ENCODE measurements around the gene VAV2. TPM values are rescaled to one million over a fixed set of nuclear protein-coding genes. Genes with fewer than 3 reads are reported as not detected.

The VAV2 gene
- total and polyA plus RNA-seq, 9 of the 15 experiments (the other 6 are each of a cell fraction or from before 2014, with no cell fraction given), result 0.01 to 2.7 (median 1.0) TPM; not detected in 1

GRCh38 chr9:133971121-133971951 lies 20.8 kb downstream of the VAV2 start (continued):
- TF ChIP-seq COPS2 (conservative IDR thresholded peaks at IDR 0.05), result no peak
- TF ChIP-seq OTX1 (CRISPR knock-in tag; IDR thresholded peaks at IDR 0.05), result no peak
- no peak for TF ChIP-seq RBM17 (IDR thresholded peaks at IDR 0.05; ENCODE audit: borderline replicate concordance, low read depth, low read length)

GRCh38 chr9:133970581-133971058 lies 21.5 kb downstream of the VAV2 start:
- Histone ChIP-seq H4K20me1 (replicated peaks; ENCODE audit: control insufficient read depth, insufficient read depth, low read length) (peaks cover 50% of the 10 kb centered on the region), H3K4me1 (replicated peaks in 1 of 2; ENCODE audit: control insufficient read depth in 2 of 2, insufficient read depth in 2 of 2, low read length in 2 of 2) (peaks cover 0 to 8% of the 10 kb centered on the region in 2 experiments; a peak in 2 of 5 replicates), H3K27ac (ENCODE audit: extremely low read depth, low read depth, low read length) (no peak overlapping the region), H3K9ac (ENCODE audit: insufficient read depth in 1 of 2, low read depth in 2 of 2, low read length in 2 of 2) (no peak overlapping the region; a peak in 1 of 4 replicates), H3K36me3 (ENCODE audit: control insufficient read depth, insufficient read depth, low read length) (no peaks in the 10 kb centered on the region), H3K9me1 (ENCODE audit: control insufficient read depth, insufficient read depth, low read length) (no peaks in the 10 kb centered on the region), H3K79me2 (ENCODE audit: control insufficient read depth, insufficient read depth, low read length) (no peaks in the 10 kb centered on the region), H3K4me3 (no peak overlapping the region), H2AFZ (ENCODE audit: low read depth, low read length) (no peak overlapping the region), H3K4me2 (ENCODE audit: insufficient read depth, low read length) (no peak overlapping the region), H3K27me3 (ENCODE audit: control insufficient read depth in 2 of 2, insufficient read depth in 2 of 2, low read length in 2 of 2) (peaks cover 15 to 74% of the 10 kb centered on the region in 2 experiments; a peak in 3 of 5 replicates), H3K9me3 (replicated peaks; ENCODE audit: control insufficient read depth, insufficient read depth, low read depth, low read length) (no peaks in the 10 kb centered on the region)
- intact Hi-C loops (cut with micrococcal nuclease) (no loop called here), in situ Hi-C loops (cut with MboI) (no loop called here)
- ChIA-PET POLR2A (no interaction called here), CTCF (ENCODE audit: low intra/inter-chr PET ratio) (no interaction called here)
- no peak for DNase-seq (ENCODE audit: extremely low read depth in 1 of 4, low spot score in 3 of 4)
- no peak for ATAC-seq
- FAIRE-seq, result no peak
- WGBS (ENCODE audit: insufficient coverage, low coverage, missing lambda C conversion rate), result 2% methylated on average over 6 of the region's 6 CpGs
- BruUV-seq (replicated peaks), result no TSS peak
- TF ChIP-seq SMARCA5 (IDR thresholded peaks at IDR 0.05) (no peak), HNRNPUL1 (IDR thresholded peaks at IDR 0.05; ENCODE audit: low read length) (no peak), ZNF512 (tag; IDR thresholded peaks at IDR 0.05) (no peak), RERE (CRISPR knock-in tag; IDR thresholded peaks at IDR 0.05; ENCODE audit: borderline replicate concordance) (no peak), ZNF586 (CRISPR knock-in tag; conservative IDR thresholded peaks at IDR 0.05) (no peak), MAFG (tag; conservative IDR thresholded peaks at IDR 0.05) (no peak), SMAD2 (IDR thresholded peaks at IDR 0.05; ENCODE audit: low read depth, low read length) (no peak), ETV1 (tag; conservative IDR thresholded peaks at IDR 0.05; ENCODE audit: low read depth) (no peak), ZSCAN29 (IDR thresholded peaks at IDR 0.05) (no peak), NCOA6 (IDR thresholded peaks at IDR 0.05) (no peak), ZNF76 (CRISPR knock-in tag; IDR thresholded peaks at IDR 0.05; ENCODE audit: borderline replicate concordance) (no peak), ZNF696 (CRISPR knock-in tag; conservative IDR thresholded peaks at IDR 0.05) (no peak)

Data from K562 (cell line).